AG10803 (cell line): ENCODE results near the gene C22orf15.

Source experiments
- DNase-seq: peaks from one replicate; pipeline ENCODE4 v3.0.0; 2010; ENCODE audit warnings: low read depth
- H3K4me3 ChIP-seq: 2 replicates; pipeline ENCODE4 v1.5.1; 2011; ENCODE audit warnings: mild to moderate bottlenecking, low read length, control low read depth
- CTCF ChIP-seq: conservative IDR thresholded peaks from 2 replicates; pipeline ENCODE4 v1.5.1; 2011; ENCODE audit warnings: mild to moderate bottlenecking, low read length, control low read depth, inconsistent platforms

The C22orf15 gene

GRCh38 chr22:23784215-23784732, 21.5 kb downstream of the C22orf15 start:
- TF ChIP-seq CTCF, result no peak
- DNase-seq, result peak; percentile 52

GRCh38 chr22:23786261-23786710, 23.5 kb downstream of the C22orf15 start:
- H3K4me3 ChIP-seq, result peak overlapping the region; percentile 54
- TF ChIP-seq CTCF, result no peak
- peak; percentile 22 for DNase-seq

More at GRCh38 chr22:23784215-23784732, 21.5 kb downstream of the C22orf15 start:
- no peak overlapping the region for H3K4me3 ChIP-seq

GRCh38 chr22:23786752-23787599, 24.2 kb downstream of the C22orf15 start, which contains the start of gene SMARCB1:
TSS of gene SMARCB1 (plus strand) at chr22:23786966. CDS start at chr22:23787170, 204 bp downstream.
- peak; percentile 95 for DNase-seq
- no peak for TF ChIP-seq CTCF

GRCh38 chr22:23787600-23787896, 24.8 kb downstream of the C22orf15 start:
- peak overlapping the region; percentile 85 for H3K4me3 ChIP-seq
- TF ChIP-seq CTCF, result no peak
- DNase-seq, result no peak

More at GRCh38 chr22:23786752-23787599, 24.2 kb downstream of the C22orf15 start, which contains the start of gene SMARCB1:
- H3K4me3 ChIP-seq, result peak within 1 kb of the TSS; percentile 85

GRCh38 chr22:23787910-23788309, 25.1 kb downstream of the C22orf15 start:
- TF ChIP-seq CTCF, result no peak

GRCh38 chr22:23789121-23789520, 26.3 kb downstream of the C22orf15 start:
- no peak overlapping the region for H3K4me3 ChIP-seq
- TF ChIP-seq CTCF, result no peak
- no peak for DNase-seq

More at GRCh38 chr22:23787910-23788309, 25.1 kb downstream of the C22orf15 start:
- no peak for DNase-seq
- H3K4me3 ChIP-seq, result peak overlapping the region; percentile 85

GRCh38 chr22:23789638-23790037, 26.8 kb downstream of the C22orf15 start:
- H3K4me3 ChIP-seq, result no peak overlapping the region
- no peak for DNase-seq
- TF ChIP-seq CTCF, result no peak
